ENCODE measurements around the gene CFAP46.
A peak's percentile ranks its signal among the peaks of the same experiment; 100 is the strongest.
"Not testable (repeated sequence)": the region's sequence is repeated elsewhere in the genome, so short reads cannot be mapped to it uniquely, and the experiment has no call there.

Gene CFAP46

DNA sequence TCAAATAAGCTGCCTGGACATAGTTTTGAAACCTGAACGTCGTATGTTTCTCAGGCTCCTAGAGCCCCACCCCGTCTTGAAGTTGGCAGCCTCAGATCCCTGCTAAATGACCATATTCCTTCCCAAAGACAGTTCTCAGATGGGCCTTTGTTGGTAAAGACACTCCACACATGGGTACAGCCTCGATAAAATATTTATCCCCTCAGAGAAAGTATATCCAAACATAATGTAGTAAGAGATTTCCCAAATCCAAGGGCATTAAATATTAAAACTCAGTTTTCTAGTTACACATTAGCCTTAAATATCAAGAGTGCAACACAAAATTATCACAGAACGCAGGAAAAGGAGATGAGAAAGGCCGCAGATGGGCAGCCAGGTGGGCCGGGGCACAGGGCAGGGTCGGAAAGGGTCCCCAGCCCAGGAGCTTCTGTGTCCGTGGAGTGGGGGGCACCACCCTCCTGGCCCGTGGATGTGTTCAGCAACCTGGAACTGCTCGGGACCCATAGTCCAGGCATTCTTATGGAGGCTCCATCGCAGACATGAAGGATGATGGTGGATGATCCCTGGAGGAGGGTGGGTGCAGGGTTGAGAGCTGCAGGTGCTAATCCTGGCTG, 1.5 kb upstream of the CFAP46 start:
- DNase-seq, result no peak

- no peak for DNase-seq
These were observed 854 bp upstream of the CFAP46 start for GRCh38 chr10:132943058-132943790.

- DNase-seq, result no peak
These were observed 724 bp downstream of the CFAP46 start for GRCh38 chr10:132941640-132942051.

GRCh38 chr10:132940791-132941465, 1.4 kb downstream of the CFAP46 start:
- no peak for DNase-seq

DNA sequence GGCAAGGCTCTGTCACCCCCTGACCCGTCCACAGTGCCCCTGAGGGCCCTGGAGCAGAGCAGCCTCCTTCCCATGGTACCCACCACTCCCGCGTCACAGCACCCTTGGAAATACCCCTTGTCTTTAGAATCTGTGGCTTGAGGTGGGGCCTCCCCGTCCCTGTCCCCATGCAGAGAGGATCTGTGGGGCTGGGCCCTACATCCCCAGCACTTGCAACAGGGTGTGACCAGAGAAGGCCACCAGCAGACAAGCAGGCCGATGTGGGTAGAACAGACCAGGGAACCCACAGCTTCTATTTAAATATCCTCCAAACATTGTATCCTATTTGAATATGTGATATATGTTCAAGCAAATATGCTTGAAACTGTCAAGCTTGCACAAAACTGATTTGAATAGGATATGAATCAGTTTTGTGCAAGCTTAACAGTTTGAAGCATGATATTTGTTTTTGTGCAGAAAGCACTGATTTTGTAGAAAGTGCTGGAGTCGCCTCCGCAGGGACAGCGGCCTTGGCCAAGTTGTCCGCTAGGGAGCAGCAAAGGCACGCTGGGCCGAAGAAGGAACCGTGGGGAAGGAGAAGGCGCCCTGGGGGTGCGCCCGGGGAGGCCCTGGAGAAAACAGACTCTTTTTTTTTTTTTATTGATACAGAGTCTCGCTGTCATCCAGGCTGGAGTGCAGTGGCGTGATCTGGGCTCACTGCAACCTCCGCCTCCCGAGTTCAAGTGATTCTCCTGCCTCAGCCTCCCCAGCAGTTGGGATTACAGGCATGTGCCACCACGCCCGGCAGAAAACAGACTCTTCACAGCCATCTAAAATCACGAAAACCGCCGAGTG, 2.2 kb downstream of the CFAP46 start:
- peak; percentile 23 for DNase-seq

- DNase-seq, result no peak
These were observed 2.9 kb downstream of the CFAP46 start for GRCh38 chr10:132939378-132939955.

GRCh38 chr10:132938472-132939339, 3.7 kb downstream of the CFAP46 start:
- no peak for DNase-seq

- no peak for DNase-seq
These were observed 4.5 kb downstream of the CFAP46 start for GRCh38 chr10:132937861-132938260.

GRCh38 chr10:132934953-132935352, 7.4 kb downstream of the CFAP46 start:
- no peak for DNase-seq

- no peak for DNase-seq
These were observed 8.9 kb downstream of the CFAP46 start for GRCh38 chr10:132933308-132934042.

GRCh38 chr10:132932461-132933307, 9.7 kb downstream of the CFAP46 start:
- DNase-seq, result no peak

DNA sequence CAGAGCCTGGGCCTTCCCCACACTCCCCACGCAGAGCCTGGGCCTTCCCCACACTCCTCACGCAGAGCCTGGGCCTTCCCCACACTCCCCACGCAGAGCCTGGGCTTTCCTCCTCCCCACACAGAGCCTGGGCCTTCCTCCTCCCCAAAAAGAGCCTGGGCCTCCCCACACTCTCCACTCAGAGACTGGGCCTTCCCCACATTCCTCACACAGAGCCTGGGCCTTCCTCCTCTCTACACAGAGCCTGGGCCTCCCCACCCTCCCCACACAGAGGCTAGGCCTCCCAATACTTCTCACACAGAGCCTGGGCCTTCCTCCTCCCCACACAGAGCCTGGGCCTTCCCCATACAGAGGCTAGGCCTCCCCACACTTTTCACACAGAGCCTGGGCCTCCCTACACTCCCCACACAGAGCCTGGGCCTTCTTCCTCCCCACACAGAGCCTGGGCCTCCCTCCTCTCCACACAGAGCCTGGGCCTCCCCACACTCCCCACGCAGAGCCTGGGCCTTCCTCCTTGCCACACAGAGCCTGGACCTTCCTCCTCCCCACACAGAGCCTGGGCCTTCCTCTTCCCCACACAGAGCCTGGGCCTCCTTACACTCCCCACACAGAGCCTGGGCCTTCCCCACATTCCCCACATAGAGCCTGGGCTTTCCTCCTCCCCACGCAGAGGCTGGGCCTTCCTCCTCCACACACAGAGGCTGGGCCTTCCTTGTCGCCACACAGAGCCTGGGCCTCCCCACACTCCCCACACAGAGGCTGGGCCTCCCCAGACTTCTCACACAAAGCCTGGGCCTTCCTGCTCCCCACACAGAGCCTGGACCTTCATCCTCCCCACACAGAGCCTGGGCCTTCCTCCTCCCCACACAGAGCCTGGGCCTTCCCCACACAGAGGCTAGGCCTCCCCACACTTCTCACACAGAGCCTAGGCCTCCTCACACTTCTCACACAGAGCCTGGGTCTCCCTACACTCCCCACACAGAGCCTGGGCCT, 10.8 kb downstream of the CFAP46 start:
- DNase-seq, result not testable (repeated sequence)

GRCh38 chr10:132930701-132931100, 11.7 kb downstream of the CFAP46 start:
- DNase-seq, result not testable (repeated sequence)

DNA sequence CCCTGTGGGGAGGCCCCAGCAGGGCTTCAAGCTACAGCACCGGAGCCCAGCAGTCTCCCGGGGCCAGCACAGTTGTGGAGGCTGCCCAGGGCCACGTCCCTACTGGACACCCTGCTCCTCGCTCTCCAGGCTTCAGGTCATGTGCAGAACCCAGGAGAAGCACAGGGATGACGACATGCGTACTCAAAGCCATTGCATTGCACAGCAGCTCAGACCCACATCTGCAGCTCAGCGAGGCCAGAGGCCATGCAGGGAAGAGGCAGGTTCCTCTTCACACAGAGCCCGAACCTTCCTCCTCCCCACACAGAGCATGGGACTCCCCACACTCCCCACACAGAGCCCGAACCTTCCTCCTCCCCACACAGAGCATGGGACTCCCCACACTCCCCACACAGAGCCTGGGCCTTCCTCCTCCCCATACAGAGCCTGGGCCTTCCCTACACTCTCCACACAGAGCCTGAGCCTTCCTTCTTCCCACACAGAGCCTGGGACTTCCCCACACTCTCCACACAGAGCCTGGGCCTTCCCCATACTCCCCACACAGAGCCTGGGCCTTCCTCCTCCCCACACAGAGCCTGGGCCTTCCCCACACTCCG, 12.3 kb downstream of the CFAP46 start:
- no peak for DNase-seq

GRCh38 chr10:132929480-132929879, 12.9 kb downstream of the CFAP46 start:
- DNase-seq, result no peak

- no peak for DNase-seq
These were observed 14.1 kb downstream of the CFAP46 start for GRCh38 chr10:132928261-132928660.

DNA sequence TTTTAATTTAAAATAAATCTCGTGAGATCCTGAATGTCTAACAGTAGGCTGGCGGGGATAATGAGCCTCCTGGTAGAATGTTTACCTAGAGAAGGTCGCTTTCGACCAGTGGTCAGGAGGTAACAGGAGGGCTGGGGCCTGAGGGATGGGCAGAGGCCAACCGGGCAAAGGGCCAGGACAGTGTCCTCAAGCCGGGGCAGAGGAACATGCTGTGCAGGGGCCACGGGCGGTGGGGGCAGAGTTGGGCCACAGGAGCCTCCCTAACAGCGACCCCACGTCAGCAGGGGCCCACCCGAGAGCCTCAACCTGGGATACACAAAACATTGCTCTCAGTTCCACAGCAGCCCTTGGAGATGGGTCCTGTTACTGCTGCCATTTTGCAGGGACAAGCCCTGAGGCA, 14.5 kb downstream of the CFAP46 start:
- DNase-seq, result no peak

Measured in amniotic stem cell (primary cell).